Embryonic facial prominence (tissue), 1 donor: ENCODE measurements around the gene UNCX.
"Not testable (repeated sequence)": the region's sequence is repeated elsewhere in the genome, so short reads cannot be mapped to it uniquely, and the experiment has no call there.

Experiments
- DNase-seq: peaks from one replicate; pipeline ENCODE4 v3.0.0-alpha.2; 2016; ENCODE audit errors: extremely low spot score

UNCX gene

GRCh38 chr7:1232623-1233332 lies at the start of gene UNCX:
TSS of gene UNCX (plus strand) at chr7:1232872. CDS start at chr7:1233018, 146 bp downstream.
- no peak for DNase-seq

GRCh38 chr7:1187127-1187526 lies 45.5 kb upstream of the UNCX start:
- DNase-seq: no peak

GRCh38 chr7:1188720-1189294 lies 43.9 kb upstream of the UNCX start:
- no peak for DNase-seq

- DNase-seq: no peak
Observed at GRCh38 chr7:1189986-1190772, 42.5 kb upstream of the UNCX start.

GRCh38 chr7:1192171-1192676 lies 40.4 kb upstream of the UNCX start:
- no peak for DNase-seq

GRCh38 chr7:1193593-1194424 lies 38.9 kb upstream of the UNCX start:
- no peak for DNase-seq

GRCh38 chr7:1196441-1196840 lies 36.2 kb upstream of the UNCX start:
- not testable (repeated sequence) for DNase-seq

- no peak for DNase-seq
Observed at GRCh38 chr7:1196950-1197349, 35.7 kb upstream of the UNCX start.

GRCh38 chr7:1197997-1198625 lies 34.6 kb upstream of the UNCX start:
- no peak for DNase-seq

GRCh38 chr7:1200045-1200444 lies 32.6 kb upstream of the UNCX start:
- peak; percentile 61 for DNase-seq

DNA sequence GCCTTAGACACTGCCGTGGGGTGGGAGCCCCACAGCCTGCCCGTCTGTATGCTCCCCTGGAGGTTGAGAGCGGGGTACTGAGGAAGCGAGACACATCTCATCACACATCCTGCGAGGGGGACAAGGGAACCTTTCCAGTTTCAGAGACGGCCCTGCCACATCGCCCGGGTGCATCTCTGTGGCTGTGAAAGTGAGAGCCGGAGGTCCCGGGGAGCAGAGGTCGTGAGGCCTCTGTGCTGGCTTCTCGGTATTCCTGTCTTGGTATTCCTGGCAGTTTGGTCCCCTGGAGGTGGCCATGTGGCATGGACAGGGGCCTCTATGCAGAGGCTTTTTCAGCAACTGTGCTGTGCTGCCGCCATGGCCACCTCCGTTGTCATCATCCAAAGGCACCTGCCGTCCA lies 30.8 kb upstream of the UNCX start:
- DNase-seq: no peak

- not testable (repeated sequence) for DNase-seq
Observed at GRCh38 chr7:1202914-1203313, 29.8 kb upstream of the UNCX start.

GRCh38 chr7:1204460-1205140 lies 28.1 kb upstream of the UNCX start:
- DNase-seq: no peak

DNA sequence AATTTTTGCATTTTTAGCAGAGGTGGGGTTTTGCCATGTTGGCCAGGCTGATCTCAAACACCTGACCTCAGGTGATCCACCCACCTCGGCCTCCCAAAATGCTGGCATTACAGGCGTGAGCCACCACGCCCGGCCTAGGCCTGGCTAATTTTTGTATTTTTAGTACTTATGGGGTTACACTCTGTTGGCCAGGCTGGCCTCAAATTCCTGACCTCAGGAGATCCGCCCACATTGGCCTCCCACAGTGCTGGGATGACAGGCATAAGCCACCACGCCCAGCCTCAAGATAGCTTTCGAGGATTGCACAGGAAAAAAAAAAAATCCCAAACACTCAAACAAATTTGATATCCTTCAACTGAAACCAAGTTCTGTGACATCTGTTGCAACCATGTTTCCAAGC lies 26.9 kb upstream of the UNCX start:
- not testable (repeated sequence) for DNase-seq

GRCh38 chr7:1209097-1209496 lies 23.6 kb upstream of the UNCX start:
- no peak for DNase-seq

DNA sequence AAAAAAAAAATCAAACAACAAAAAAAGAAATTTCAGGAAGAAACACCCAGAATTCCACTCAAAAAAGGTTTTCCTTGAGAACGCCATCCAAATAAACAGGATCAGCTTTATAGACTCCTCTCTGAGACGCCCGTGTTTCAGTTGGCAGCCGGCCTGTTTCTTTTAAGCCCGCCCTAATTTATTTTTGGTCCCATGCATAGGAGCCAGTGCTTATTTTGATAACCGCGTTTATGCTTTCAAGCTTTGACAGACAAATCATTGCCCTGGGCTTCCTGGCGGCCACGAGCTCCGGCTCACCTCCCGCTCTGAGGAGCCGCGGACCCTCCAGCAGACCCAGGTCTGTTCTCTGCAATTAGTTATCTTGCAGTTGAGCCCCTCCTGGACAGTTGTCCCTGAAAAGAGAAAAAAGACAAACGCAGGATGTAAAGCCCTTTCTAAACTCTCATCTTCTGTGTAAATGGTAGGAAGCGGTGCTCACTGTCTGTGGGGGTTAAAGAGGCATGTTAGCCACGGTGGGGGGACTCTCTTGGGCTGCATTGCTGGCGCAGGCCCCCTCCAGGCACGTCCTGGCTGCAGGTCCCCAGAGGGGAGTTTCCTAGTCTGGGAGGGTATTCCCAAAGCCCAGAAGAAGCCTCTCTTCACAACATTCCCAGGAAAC lies 22.2 kb upstream of the UNCX start:
- DNase-seq: no peak

DNA sequence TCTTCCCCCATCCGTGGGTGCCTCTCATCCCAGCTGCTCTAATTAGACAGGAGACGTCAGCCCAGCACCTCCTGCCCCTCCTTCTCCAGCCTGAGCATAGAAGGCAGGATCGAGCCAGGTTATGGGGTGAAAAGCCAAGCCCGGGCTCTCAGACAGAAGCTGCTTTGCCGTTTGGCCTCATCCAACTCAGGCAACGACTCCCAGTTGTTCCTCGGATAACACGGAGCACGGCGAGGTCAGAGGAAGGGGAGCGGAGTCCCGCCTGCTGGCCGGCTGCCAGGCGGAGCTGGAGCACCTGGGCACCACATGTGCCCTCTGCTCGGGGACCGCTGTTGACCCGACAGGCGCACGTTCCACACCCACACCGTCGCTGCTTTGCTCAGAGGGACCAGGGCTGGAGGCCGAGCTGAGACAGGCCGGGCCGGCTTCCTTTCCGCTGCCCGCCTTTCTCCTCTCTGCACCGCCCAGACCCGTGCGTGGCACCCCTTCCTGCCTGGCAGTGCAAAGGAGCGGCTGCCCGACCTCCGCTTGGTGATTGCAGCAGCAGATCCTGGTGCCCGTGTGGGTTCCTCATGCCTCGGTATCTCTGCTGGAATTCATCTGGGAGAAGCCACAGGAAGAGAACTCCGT lies 21.6 kb upstream of the UNCX start:
- no peak for DNase-seq

- no peak for DNase-seq
Observed at GRCh38 chr7:1211611-1212010, 21.1 kb upstream of the UNCX start.

DNA sequence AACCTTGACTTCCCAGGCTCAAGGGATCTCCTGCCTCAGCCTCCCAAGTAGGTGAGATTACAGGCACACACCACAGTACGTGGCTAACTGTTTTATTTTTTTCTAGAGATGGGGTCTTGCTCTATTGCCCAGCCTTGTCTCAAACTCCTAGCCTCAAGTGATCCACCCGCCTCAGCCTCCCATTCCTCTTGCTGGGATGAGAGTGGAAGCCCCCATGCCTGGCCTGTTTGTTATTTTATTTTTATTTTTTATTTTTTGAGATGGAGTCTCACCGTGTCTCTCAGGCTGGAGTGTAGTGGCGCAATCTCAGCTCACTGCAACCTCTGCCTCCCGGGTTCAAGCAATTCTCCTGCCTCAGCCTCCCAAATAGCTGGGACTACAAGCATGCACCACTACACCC lies 20.6 kb upstream of the UNCX start:
- not testable (repeated sequence) for DNase-seq

DNA sequence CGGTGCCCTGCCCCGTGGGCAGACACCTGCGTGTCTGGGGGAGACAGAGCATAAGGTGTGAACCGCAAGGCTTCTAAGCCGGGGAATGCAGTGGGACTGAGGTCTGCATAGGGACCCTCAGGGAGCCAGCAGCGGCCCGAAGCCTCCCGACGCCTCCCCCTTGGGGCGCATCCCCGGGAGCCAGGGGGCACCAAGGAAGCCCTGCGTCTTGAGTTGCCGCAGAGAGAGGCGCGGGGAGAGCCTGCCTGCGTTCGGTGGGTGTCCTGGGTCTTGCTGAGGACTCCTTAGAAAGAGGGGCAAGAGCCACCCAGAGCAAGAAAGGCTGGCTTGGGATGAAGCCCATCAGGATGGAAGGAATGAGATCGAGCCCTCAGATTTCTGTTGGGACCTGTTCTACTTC lies 18.2 kb upstream of the UNCX start:
- no peak for DNase-seq
